Subcutaneous adipose tissue (tissue), 4 donors: ENCODE measurements around the gene RPS27. TPM values are rescaled to one million over a fixed set of nuclear protein-coding genes. Genes with fewer than 3 reads are reported as not detected.

Experiments
- small RNA-seq: library from RNA; depleted of rRNA; stranded (forward); fragments of <200 nt; gene quantifications from one replicate; pipeline ENCODE3, GENCODE V24; 2016
- total RNA-seq, 4 donors: library from RNA; depleted of rRNA; stranded (reverse); fragments of >200 nt; gene quantifications; one replicate each; pipeline ENCODE4 v1.1.0, GENCODE V29; 2016
- TF ChIP-seq, protein P1 (sequence below): fragments of 450-650 bp; IDR thresholded peaks from one replicate; pipeline ENCODE4 v1.5.1; 2016; ENCODE audit warnings: low read depth, mild to moderate bottlenecking, control low read depth, antibody characterized with exemption, moderate library complexity

Gene RPS27
- total RNA-seq, 4 donors from 2014 or later: 1,809 to 3,638 (median 2,450) TPM

- TF ChIP-seq, protein P1, sequence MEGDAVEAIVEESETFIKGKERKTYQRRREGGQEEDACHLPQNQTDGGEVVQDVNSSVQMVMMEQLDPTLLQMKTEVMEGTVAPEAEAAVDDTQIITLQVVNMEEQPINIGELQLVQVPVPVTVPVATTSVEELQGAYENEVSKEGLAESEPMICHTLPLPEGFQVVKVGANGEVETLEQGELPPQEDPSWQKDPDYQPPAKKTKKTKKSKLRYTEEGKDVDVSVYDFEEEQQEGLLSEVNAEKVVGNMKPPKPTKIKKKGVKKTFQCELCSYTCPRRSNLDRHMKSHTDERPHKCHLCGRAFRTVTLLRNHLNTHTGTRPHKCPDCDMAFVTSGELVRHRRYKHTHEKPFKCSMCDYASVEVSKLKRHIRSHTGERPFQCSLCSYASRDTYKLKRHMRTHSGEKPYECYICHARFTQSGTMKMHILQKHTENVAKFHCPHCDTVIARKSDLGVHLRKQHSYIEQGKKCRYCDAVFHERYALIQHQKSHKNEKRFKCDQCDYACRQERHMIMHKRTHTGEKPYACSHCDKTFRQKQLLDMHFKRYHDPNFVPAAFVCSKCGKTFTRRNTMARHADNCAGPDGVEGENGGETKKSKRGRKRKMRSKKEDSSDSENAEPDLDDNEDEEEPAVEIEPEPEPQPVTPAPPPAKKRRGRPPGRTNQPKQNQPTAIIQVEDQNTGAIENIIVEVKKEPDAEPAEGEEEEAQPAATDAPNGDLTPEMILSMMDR: no peak
Observed at GRCh38 chr1:153995640-153996039, 5.1 kb downstream of the RPS27 start.

GRCh38 chr1:154000420-154000819, 9.9 kb downstream of the RPS27 start:
- TF ChIP-seq, protein P1: no peak

DNA sequence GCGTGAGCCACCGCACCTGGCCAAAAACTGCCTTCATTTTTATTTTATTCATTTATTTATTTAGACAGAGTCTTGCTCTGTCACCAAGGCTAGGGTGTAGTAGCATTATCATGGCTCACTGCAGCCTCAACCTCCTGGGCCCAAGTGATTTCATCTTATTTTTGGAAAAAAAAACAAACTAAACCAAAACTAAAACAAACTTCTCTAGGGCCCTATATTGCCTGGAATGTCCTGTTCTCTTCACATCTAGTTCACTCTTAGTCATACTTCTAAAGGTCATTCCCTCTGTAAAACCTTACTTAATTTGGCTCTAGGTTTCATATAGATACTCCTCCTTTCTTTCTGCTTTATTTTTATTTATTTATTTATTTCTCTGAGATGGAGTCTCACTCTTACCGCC, 15.6 kb downstream of the RPS27 start:
- TF ChIP-seq, protein P1: no peak

DNA sequence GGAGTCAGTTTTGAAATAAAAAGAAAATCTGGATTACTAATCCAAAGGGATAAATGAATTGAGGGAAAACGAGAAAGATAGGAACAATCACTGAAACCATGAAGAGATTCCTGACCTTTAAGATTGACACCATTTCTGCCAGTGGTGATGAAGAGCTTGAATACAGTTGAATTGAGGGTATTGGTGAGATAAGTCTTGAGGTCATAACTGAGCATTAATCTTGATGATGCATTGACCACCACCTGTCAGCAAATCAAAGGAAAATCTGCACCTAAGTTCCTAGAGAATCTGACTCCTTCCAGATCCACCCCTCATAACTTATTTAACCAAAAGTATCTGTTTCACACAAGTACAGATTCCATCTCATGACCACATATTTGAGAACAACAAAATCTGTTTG, 21.6 kb downstream of the RPS27 start:
- TF ChIP-seq, protein P1: no peak

DNA sequence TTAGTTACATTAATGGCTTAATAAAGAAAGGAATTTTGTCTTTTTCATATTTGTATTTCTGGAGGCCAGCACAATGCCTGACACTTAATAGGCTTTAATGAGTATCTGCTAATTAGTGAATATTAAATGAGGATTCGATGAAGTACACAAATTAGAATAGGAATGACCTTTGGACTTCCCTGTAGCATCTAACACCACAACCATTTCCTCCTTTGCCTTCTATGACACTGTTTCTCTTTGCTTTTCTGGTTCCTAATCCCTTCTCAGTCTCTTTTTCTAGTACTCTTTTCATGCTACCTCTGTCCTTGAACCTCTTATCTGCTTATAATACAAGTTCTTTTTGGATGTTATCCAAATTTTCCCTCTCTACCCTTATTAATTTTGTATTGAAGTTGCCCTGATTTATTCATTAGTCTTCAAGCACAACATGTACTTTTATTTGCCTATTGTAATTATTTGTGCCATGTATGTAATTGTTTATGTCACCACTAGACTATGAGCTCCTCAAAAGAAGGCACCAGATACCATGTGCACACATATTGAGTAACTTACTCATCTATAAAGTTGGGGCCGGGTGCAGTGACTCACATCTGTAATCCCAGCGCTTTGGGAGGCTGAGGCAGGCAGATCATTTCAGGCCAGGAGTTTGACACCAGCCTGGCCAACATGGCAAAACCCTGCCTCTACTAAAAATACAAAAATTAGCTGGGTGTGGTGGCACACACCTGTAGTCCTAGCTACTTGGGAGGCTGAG, 23.8 kb downstream of the RPS27 start:
- TF ChIP-seq, protein P1: no peak

DNA sequence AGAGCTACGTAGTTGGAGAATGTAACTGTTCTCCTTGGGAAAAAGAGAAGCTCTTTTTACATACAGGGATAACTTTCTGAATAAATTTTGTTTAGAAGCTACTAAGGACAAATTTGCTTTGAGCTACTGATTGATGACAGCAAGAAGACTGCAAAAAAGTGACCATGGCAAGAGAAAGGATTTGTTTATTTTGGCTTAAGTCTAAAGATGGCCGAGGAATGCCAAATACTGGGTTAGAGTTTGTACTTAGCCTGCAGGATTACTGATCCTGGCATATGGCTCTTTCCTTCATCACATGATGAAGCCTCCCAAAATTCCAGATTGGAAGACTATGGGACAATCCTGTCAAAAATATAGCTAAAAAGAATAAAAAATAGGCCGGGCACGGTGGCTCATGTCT, 28.7 kb downstream of the RPS27 start:
- TF ChIP-seq, protein P1: no peak

GRCh38 chr1:154019940-154020339, 29.4 kb downstream of the RPS27 start:
- TF ChIP-seq, protein P1: no peak

Small RNAs within 50 kb of the gene (small RNA-seq; reads per million reads assigned to genes)
- not detected for gene MIR6737
- gene RNU6-179P: not detected

Other genes with a start within 250 kb of the RPS27 start
- 100 to 1,000 TPM in 1 of 4 donors, 10 to 100 TPM in 3; 20.4 to 104 (median 46.0) TPM for gene SLC27A3, start 215.4 kb upstream of the RPS27 start, total RNA-seq
- gene GATAD2B, start 67.8 kb upstream of the RPS27 start, total RNA-seq: 10 to 100 TPM; 14.3 to 22.3 (median 18.1) TPM
- 10 to 100 TPM; 33.8 to 67.6 (median 43.6) TPM for gene DENND4B, start 44.0 kb upstream of the RPS27 start, total RNA-seq
- gene CRTC2, start 32.1 kb upstream of the RPS27 start, total RNA-seq: 10 to 100 TPM; 17.7 to 95.5 (median 18.0) TPM
- 100 to 1,000 TPM in 1 of 4 donors, 10 to 100 TPM in 3; 44.3 to 113 (median 82.5) TPM for gene SLC39A1, start 27.2 kb upstream of the RPS27 start, total RNA-seq
- 10 to 100 TPM in 1 of 4 donors, 1 to 10 TPM in 3; 4.7 to 12.1 (median 8.7) TPM for gene CREB3L4, start 22.9 kb upstream of the RPS27 start, total RNA-seq
- 100 to 1,000 TPM; 183 to 201 (median 198) TPM for gene JTB, start 13.1 kb upstream of the RPS27 start, total RNA-seq
- 10 to 100 TPM; 40.1 to 97.9 (median 64.1) TPM for gene RAB13, start 4.4 kb upstream of the RPS27 start, total RNA-seq
- gene NUP210L, start 164.3 kb downstream of the RPS27 start, total RNA-seq: under 1 TPM in 1 of 4 donors, not detected in 3; 0.22 TPM
- gene TPM3, start 201.3 kb downstream of the RPS27 start, total RNA-seq: 100 to 1,000 TPM; 208 to 305 (median 294) TPM
- not detected for gene CFAP141, start 215.6 kb downstream of the RPS27 start, total RNA-seq
- gene UBAP2L, start 230.2 kb downstream of the RPS27 start, total RNA-seq: 10 to 100 TPM; 58.8 to 75.7 (median 64.7) TPM